HFFc6 (cell line): Measurements from ENCODE around the gene LUC7L3. TPM values are rescaled to one million over a fixed set of nuclear protein-coding genes. Genes with fewer than 3 reads are reported as not detected.

Experiments used
- DNase-seq: peaks from one replicate; pipeline ENCODE4 v3.0.0-alpha.2; 2018
- H3K27ac Mint-ChIP-seq: 2 replicates; pipeline ENCODE4 v1.8.0; 2020; ENCODE audit warnings: mild to moderate bottlenecking, mixed read lengths
- H3K27me3 Mint-ChIP-seq: 2 replicates; pipeline ENCODE4 v1.8.0; 2021; ENCODE audit warnings: mild to moderate bottlenecking, moderate library complexity, mixed read lengths; ENCODE audit not compliant: insufficient read depth
- H3K36me3 Mint-ChIP-seq: 2 replicates; pipeline ENCODE4 v1.8.0; 2021; ENCODE audit warnings: low read depth, mixed read lengths
- H3K4me1 Mint-ChIP-seq: 2 replicates; pipeline ENCODE4 v1.8.0; 2020; ENCODE audit warnings: low read depth, mixed read lengths
- H3K4me3 Mint-ChIP-seq: 2 replicates; pipeline ENCODE4 v1.8.0; 2020; ENCODE audit warnings: mild to moderate bottlenecking, moderate library complexity, mixed read lengths
- H3K9me3 Mint-ChIP-seq: 2 replicates; pipeline ENCODE4 v1.8.0; 2020; ENCODE audit warnings: mild to moderate bottlenecking, mixed read lengths
- total RNA-seq, 6 experiments: library from RNA; stranded (reverse); fragmentation: NEBNext Ultra II Directional; extraction: Animal tissue kit (Norgen Biotek cat#: 25700); gene quantifications; 2 replicates in 1 of 6; 3 replicates in 5 of 6; pipeline ENCODE4 v1.2.3, GENCODE V29; 2021
- TF ChIP-seq, protein P1 (sequence below): fragments of 200-600 bp; sonication (generic); IDR thresholded peaks from 2 replicates; pipeline ENCODE4 v1.5.0; 2021; ENCODE audit warnings: antibody characterized with exemption, mild to moderate bottlenecking

LUC7L3 gene
- total RNA-seq, 6 experiments from 2014 or later = 54.0 to 76.3 (median 59.1) TPM

DNA sequence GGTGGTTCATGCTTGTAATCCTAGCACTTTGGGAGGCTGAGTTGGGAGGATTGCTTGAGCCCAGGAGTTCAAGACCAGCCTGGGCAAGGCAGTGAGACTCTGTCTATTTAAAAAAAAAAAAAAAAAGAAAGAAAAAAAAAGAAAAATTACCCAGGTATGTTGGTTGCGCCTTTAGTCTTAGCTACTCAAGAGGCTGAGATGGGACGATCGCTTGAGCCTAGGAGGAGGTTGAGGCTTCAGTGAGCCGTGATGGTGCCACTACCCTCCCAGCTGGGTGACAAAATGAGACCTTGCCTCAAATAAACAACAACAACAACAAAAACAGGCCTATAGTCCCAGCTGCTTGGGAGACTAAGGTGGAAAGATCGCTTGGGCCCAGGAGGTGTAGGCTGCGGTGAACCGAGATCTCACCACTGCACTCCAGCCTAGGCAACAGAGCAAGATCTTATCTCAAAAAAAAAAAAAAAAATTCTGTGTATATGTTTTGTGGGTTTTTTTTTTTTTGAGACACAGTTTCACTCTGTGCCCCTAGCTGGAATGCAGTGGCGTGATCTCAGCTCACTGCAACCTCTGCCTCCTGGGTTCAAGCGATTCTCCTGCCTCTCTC, 60.4 kb downstream of the LUC7L3 start:
- no peak overlapping the region for H3K27ac Mint-ChIP-seq
- no peaks in the 10 kb centered on the region for H3K36me3 Mint-ChIP-seq
- peaks cover 8% of the 10 kb centered on the region for H3K27me3 Mint-ChIP-seq
- no peak for DNase-seq
- H3K9me3 Mint-ChIP-seq = no peaks in the 10 kb centered on the region
- peaks cover 13% of the 10 kb centered on the region for H3K4me1 Mint-ChIP-seq
- no peak overlapping the region for H3K4me3 Mint-ChIP-seq
- TF ChIP-seq, protein P1, sequence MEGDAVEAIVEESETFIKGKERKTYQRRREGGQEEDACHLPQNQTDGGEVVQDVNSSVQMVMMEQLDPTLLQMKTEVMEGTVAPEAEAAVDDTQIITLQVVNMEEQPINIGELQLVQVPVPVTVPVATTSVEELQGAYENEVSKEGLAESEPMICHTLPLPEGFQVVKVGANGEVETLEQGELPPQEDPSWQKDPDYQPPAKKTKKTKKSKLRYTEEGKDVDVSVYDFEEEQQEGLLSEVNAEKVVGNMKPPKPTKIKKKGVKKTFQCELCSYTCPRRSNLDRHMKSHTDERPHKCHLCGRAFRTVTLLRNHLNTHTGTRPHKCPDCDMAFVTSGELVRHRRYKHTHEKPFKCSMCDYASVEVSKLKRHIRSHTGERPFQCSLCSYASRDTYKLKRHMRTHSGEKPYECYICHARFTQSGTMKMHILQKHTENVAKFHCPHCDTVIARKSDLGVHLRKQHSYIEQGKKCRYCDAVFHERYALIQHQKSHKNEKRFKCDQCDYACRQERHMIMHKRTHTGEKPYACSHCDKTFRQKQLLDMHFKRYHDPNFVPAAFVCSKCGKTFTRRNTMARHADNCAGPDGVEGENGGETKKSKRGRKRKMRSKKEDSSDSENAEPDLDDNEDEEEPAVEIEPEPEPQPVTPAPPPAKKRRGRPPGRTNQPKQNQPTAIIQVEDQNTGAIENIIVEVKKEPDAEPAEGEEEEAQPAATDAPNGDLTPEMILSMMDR = no peak

GRCh38 chr17:50781167-50781566, 61.8 kb downstream of the LUC7L3 start:
- Mint-ChIP-seq H3K4me3 (peak overlapping the region; percentile 69), H3K36me3 (no peaks in the 10 kb centered on the region), H3K9me3 (no peaks in the 10 kb centered on the region), H3K27me3 (peaks cover 7% of the 10 kb centered on the region; the same call in 1 of the 2 replicates), H3K27ac (no peak overlapping the region), H3K4me1 (peaks cover 22% of the 10 kb centered on the region)
- TF ChIP-seq, protein P1 = no peak
- no peak for DNase-seq

DNA sequence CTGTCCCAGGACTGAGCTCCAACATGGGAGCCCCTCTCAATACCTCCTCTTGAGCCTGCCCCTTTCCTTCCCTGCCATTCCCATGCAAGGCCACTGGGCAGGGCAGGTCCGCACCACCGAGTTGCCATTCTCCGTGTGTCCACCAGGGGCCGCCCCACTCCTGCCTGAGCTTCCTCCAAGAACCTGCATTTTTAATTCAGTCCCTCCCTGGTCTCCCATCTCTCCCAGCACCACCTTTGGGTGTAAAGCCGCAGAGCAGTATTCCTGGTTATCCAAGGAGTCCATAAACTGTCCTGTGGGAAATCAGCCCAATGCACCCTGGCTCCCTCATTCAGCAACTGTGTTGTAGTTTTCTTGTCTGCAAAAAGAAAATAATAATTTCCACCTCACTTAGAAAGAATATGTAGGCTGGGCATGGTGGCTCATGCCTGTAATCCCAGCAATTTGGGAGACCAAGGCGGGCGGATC, 63.8 kb downstream of the LUC7L3 start:
- H3K27me3 Mint-ChIP-seq = peaks cover 7% of the 10 kb centered on the region
- TF ChIP-seq, protein P1 = peak; percentile 99
- H3K36me3 Mint-ChIP-seq = no peaks in the 10 kb centered on the region
- no peak overlapping the region for H3K4me3 Mint-ChIP-seq
- no peaks in the 10 kb centered on the region for H3K9me3 Mint-ChIP-seq
- DNase-seq = peak; percentile 80
- H3K27ac Mint-ChIP-seq = no peak overlapping the region
- peaks cover 31% of the 10 kb centered on the region for H3K4me1 Mint-ChIP-seq

GRCh38 chr17:50783905-50784304, 64.5 kb downstream of the LUC7L3 start:
- Mint-ChIP-seq H3K4me1 (peaks cover 31% of the 10 kb centered on the region), H3K27ac (no peak overlapping the region), H3K4me3 (no peak overlapping the region), H3K27me3 (peaks cover 7% of the 10 kb centered on the region), H3K9me3 (no peaks in the 10 kb centered on the region), H3K36me3 (no peaks in the 10 kb centered on the region)
- no peak for DNase-seq
- TF ChIP-seq, protein P1 = no peak

DNA sequence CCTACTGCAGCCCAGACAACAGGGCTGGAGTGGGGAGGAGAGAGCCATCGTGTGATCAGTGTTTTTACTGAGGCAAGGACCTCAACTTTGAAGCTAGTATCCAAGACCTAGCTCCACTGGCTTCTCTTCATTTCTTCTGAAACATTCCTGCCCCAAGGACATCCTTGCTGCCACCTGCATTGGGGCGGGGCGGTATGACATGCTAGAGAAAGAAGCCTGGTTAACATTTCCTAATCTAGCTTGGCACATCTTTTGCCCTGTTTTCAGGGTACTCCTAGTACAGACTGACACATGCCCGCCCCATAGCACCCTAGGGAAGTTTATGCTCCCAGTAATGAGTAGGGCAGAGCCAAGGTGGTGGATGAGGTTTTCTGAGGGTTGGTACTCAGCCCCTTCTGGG, 65.7 kb downstream of the LUC7L3 start:
- Mint-ChIP-seq H3K4me1 (peaks cover 33% of the 10 kb centered on the region), H3K27ac (no peak overlapping the region), H3K9me3 (no peaks in the 10 kb centered on the region), H3K36me3 (no peaks in the 10 kb centered on the region), H3K4me3 (no peak overlapping the region), H3K27me3 (peaks cover 7% of the 10 kb centered on the region)
- TF ChIP-seq, protein P1 = no peak
- DNase-seq = no peak
